Measurements from ENCODE around the gene CTSS. TPM values are rescaled to one million over a fixed set of nuclear protein-coding genes. Genes with fewer than 3 reads are reported as not detected.
"Not testable (repeated sequence)": the region's sequence is repeated elsewhere in the genome, so short reads cannot be mapped to it uniquely, and the experiment has no call there.

CTSS gene
- total and polyA plus RNA-seq, 2 donors (not counting 1 experiment from before 2014, with no cell fraction given), result 106 to 221 TPM

DNA sequence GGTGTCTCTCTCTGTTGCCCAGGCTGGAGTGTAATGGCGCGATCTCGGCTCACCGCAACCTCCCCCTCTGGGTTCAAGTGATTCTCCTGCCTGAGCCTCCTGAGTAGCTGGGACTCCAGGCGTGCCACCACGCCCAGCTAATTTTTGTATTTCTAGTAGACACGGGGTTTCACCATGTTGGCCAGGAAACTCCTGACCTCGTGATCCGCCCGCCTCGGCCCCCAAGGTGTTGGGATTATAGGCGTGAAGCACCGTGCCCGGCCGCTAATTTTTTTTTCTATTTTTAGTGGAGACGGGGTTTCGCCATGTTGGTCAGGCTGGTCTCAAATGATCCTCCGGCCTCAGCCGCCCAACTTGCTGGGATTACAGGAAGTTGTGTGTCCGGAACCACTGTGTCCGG is 45.5 kb downstream of the CTSS start:
- no peaks in the 10 kb centered on the region for H4K20me1 ChIP-seq (ENCODE audit: control insufficient read depth, insufficient read depth, low read length, poor library complexity, severe bottlenecking)
- no peaks in the 10 kb centered on the region for H3K36me3 ChIP-seq (replicated peaks in 1 of 2; ENCODE audit: control extremely low read depth in 1 of 2, control insufficient read depth in 1 of 2, extremely low read depth in 1 of 2, insufficient read depth in 2 of 2, low read length in 1 of 2)
- Mint-ChIP-seq H3K27me3 (no peaks in the 10 kb centered on the region), H3K9me3 (ENCODE audit: insufficient read depth) (no peaks in the 10 kb centered on the region), H3K4me1 (no peaks in the 10 kb centered on the region), H3K4me3 (no peak overlapping the region), H3K27ac (no peak overlapping the region)
- CTCF ChIA-PET, result no interaction called here
- H3K4me2 ChIP-seq (replicated peaks; ENCODE audit: low read depth, low read length, poor library complexity, severe bottlenecking), result no peak overlapping the region
- peaks cover 0 to 4% (median 0%) of the 10 kb centered on the region in 3 donors for H3K9me3 ChIP-seq (ENCODE audit: control extremely low read depth in 1 of 3, control insufficient read depth in 2 of 3, insufficient read depth in 1 of 3, low read length in 2 of 3)
- no peak overlapping the region for H3K27ac ChIP-seq (ENCODE audit: low read length in 2 of 2)
- no peaks in the 10 kb centered on the region for H3K27me3 ChIP-seq (replicated peaks in 1 of 4; ENCODE audit: control extremely low read depth in 1 of 4, control insufficient read depth in 3 of 4, insufficient read depth in 4 of 4, low read length in 3 of 4)
- WGBS (ENCODE audit: insufficient coverage), result 98% methylated on average over 16 of the region's 21 CpGs
- H3K79me2 ChIP-seq (ENCODE audit: control insufficient read depth, insufficient read depth, low read length), result no peaks in the 10 kb centered on the region
- H3K9ac ChIP-seq (ENCODE audit: low read length), result no peak overlapping the region
- no peaks in the 10 kb centered on the region for H3K4me1 ChIP-seq (ENCODE audit: control insufficient read depth in 2 of 2, insufficient read depth in 2 of 2, low read length in 2 of 2)
- intact Hi-C loops (cut with micrococcal nuclease), result no loop called here
- no peak overlapping the region for H3K4me3 ChIP-seq (ENCODE audit: control extremely low read depth in 1 of 5, extremely low read depth in 1 of 5, insufficient read depth in 1 of 5, low read depth in 2 of 5, low read length in 4 of 5)
- DNase-seq (no peak), ATAC-seq (ENCODE audit: low read depth) (no peak)
- POLR2A ChIA-PET, result no interaction called here
- H2AFZ ChIP-seq (ENCODE audit: insufficient read depth, low read depth, low read length, poor library complexity, severe bottlenecking), result no peak overlapping the region
- TF ChIP-seq, protein P1, sequence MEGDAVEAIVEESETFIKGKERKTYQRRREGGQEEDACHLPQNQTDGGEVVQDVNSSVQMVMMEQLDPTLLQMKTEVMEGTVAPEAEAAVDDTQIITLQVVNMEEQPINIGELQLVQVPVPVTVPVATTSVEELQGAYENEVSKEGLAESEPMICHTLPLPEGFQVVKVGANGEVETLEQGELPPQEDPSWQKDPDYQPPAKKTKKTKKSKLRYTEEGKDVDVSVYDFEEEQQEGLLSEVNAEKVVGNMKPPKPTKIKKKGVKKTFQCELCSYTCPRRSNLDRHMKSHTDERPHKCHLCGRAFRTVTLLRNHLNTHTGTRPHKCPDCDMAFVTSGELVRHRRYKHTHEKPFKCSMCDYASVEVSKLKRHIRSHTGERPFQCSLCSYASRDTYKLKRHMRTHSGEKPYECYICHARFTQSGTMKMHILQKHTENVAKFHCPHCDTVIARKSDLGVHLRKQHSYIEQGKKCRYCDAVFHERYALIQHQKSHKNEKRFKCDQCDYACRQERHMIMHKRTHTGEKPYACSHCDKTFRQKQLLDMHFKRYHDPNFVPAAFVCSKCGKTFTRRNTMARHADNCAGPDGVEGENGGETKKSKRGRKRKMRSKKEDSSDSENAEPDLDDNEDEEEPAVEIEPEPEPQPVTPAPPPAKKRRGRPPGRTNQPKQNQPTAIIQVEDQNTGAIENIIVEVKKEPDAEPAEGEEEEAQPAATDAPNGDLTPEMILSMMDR (IDR thresholded peaks at IDR 0.05), result no peak
- no peak for TF ChIP-seq EZH2 (IDR thresholded peaks at IDR 0.05; ENCODE audit: borderline replicate concordance, insufficient read depth, low read depth, low read length, poor library complexity, severe bottlenecking)

GRCh38 chr1:150718225-150718891 is 47.2 kb downstream of the CTSS start:
- Histone ChIP-seq H3K4me1 (ENCODE audit: control insufficient read depth in 2 of 2, insufficient read depth in 2 of 2, low read length in 2 of 2) (no peaks in the 10 kb centered on the region), H3K27me3 (replicated peaks in 1 of 4; ENCODE audit: control extremely low read depth in 1 of 4, control insufficient read depth in 3 of 4, insufficient read depth in 4 of 4, low read length in 3 of 4) (no peaks in the 10 kb centered on the region), H2AFZ (ENCODE audit: insufficient read depth, low read depth, low read length, poor library complexity, severe bottlenecking) (no peak overlapping the region), H3K27ac (ENCODE audit: low read length in 2 of 2) (no peak overlapping the region), H3K9ac (ENCODE audit: low read length) (no peak overlapping the region), H3K9me3 (ENCODE audit: control extremely low read depth in 1 of 3, control insufficient read depth in 2 of 3, insufficient read depth in 1 of 3, low read length in 2 of 3) (peaks cover 0 to 4% (median 0%) of the 10 kb centered on the region in 3 donors), H3K79me2 (ENCODE audit: control insufficient read depth, insufficient read depth, low read length) (no peaks in the 10 kb centered on the region), H4K20me1 (ENCODE audit: control insufficient read depth, insufficient read depth, low read length, poor library complexity, severe bottlenecking) (no peaks in the 10 kb centered on the region), H3K36me3 (replicated peaks in 1 of 2; ENCODE audit: control extremely low read depth in 1 of 2, control insufficient read depth in 1 of 2, extremely low read depth in 1 of 2, insufficient read depth in 2 of 2, low read length in 1 of 2) (no peaks in the 10 kb centered on the region), H3K4me3 (ENCODE audit: control extremely low read depth in 1 of 5, extremely low read depth in 1 of 5, insufficient read depth in 1 of 5, low read depth in 2 of 5, low read length in 4 of 5) (no peak overlapping the region), H3K4me2 (replicated peaks; ENCODE audit: low read depth, low read length, poor library complexity, severe bottlenecking) (no peak overlapping the region)
- Mint-ChIP-seq H3K27ac (no peak overlapping the region), H3K27me3 (no peaks in the 10 kb centered on the region), H3K9me3 (ENCODE audit: insufficient read depth) (no peaks in the 10 kb centered on the region), H3K4me1 (no peaks in the 10 kb centered on the region), H3K4me3 (no peak overlapping the region)
- no peak for TF ChIP-seq EZH2 (IDR thresholded peaks at IDR 0.05; ENCODE audit: borderline replicate concordance, insufficient read depth, low read depth, low read length, poor library complexity, severe bottlenecking)
- TF ChIP-seq, protein P1 (IDR thresholded peaks at IDR 0.05), result no peak
- intact Hi-C loops (cut with micrococcal nuclease), result no loop called here
- POLR2A ChIA-PET, result no interaction called here
- 82% methylated on average over 3 of the region's 11 CpGs for WGBS (ENCODE audit: insufficient coverage)
- ATAC-seq (ENCODE audit: low read depth), result no peak
- CTCF ChIA-PET, result no interaction called here
- no peak for DNase-seq

GRCh38 chr1:150709031-150709430 is 56.5 kb downstream of the CTSS start:
- H3K9me3 Mint-ChIP-seq (ENCODE audit: insufficient read depth); H3K27me3 ChIP-seq (replicated peaks in 1 of 4; ENCODE audit: control extremely low read depth in 1 of 4, control insufficient read depth in 3 of 4, insufficient read depth in 4 of 4, low read length in 3 of 4); POLR2A ChIA-PET; H3K79me2 ChIP-seq (ENCODE audit: control insufficient read depth, insufficient read depth, low read length); H3K9me3 ChIP-seq (ENCODE audit: control extremely low read depth in 1 of 3, control insufficient read depth in 2 of 3, insufficient read depth in 1 of 3, low read length in 2 of 3); H4K20me1 ChIP-seq (ENCODE audit: control insufficient read depth, insufficient read depth, low read length, poor library complexity, severe bottlenecking); intact Hi-C loops (cut with micrococcal nuclease); H3K4me3 ChIP-seq (ENCODE audit: control extremely low read depth in 1 of 5, extremely low read depth in 1 of 5, insufficient read depth in 1 of 5, low read depth in 2 of 5, low read length in 4 of 5); CTCF ChIA-PET; H3K4me1 ChIP-seq (ENCODE audit: control insufficient read depth in 2 of 2, insufficient read depth in 2 of 2, low read length in 2 of 2); H3K27ac ChIP-seq (ENCODE audit: low read length in 2 of 2); H3K27ac Mint-ChIP-seq; H3K36me3 ChIP-seq (replicated peaks in 1 of 2; ENCODE audit: control extremely low read depth in 1 of 2, control insufficient read depth in 1 of 2, extremely low read depth in 1 of 2, insufficient read depth in 2 of 2, low read length in 1 of 2); ATAC-seq (ENCODE audit: low read depth); H3K9ac ChIP-seq (ENCODE audit: low read length); H3K27me3 Mint-ChIP-seq; H3K4me1 Mint-ChIP-seq; DNase-seq; H3K4me3 Mint-ChIP-seq; H2AFZ ChIP-seq (ENCODE audit: insufficient read depth, low read depth, low read length, poor library complexity, severe bottlenecking); H3K4me2 ChIP-seq (replicated peaks; ENCODE audit: low read depth, low read length, poor library complexity, severe bottlenecking): not testable (repeated sequence)
- WGBS (ENCODE audit: insufficient coverage), result no CpG with 5 or more reads among the region's 1 CpG

Measured in B cell (primary cell).